Activated CD4-positive, CD25-positive, alpha-beta regulatory T cell (primary cell): ENCODE results near the gene PLA2G3.

Experiments
- DNase-seq, 4 experiments: peaks; one replicate each; lab custom pipeline; 2025; lab: John Stamatoyannopoulos, UW

PLA2G3 gene

GRCh38 chr22:31148488-31148887 is 8.2 kb upstream of the PLA2G3 start:
- DNase-seq = no peak

- DNase-seq = no peak
These were observed 3.9 kb upstream of the PLA2G3 start for GRCh38 chr22:31144223-31144622.

- DNase-seq = no peak
These were observed 3.2 kb upstream of the PLA2G3 start for GRCh38 chr22:31143537-31143936.

GRCh38 chr22:31143038-31143437 is 2.7 kb upstream of the PLA2G3 start:
- no peak for DNase-seq

GRCh38 chr22:31142285-31142684 is 2.0 kb upstream of the PLA2G3 start:
- DNase-seq = no peak

GRCh38 chr22:31141551-31141950 is 1.2 kb upstream of the PLA2G3 start:
- DNase-seq = no peak

GRCh38 chr22:31140746-31141145 is 438 bp upstream of the PLA2G3 start:
- no peak for DNase-seq

GRCh38 chr22:31139066-31139465 is 1.2 kb downstream of the PLA2G3 start:
- DNase-seq = no peak

GRCh38 chr22:31138126-31138525 is 2.2 kb downstream of the PLA2G3 start:
- no peak for DNase-seq

GRCh38 chr22:31137721-31138120 is 2.6 kb downstream of the PLA2G3 start:
- no peak for DNase-seq

- DNase-seq = no peak
These were observed 3.6 kb downstream of the PLA2G3 start for GRCh38 chr22:31136711-31137110.

GRCh38 chr22:31136155-31136554 is 4.2 kb downstream of the PLA2G3 start:
- DNase-seq = no peak

- no peak for DNase-seq
These were observed 4.6 kb downstream of the PLA2G3 start for GRCh38 chr22:31135706-31136105.

- DNase-seq = no peak
These were observed 5.6 kb downstream of the PLA2G3 start for GRCh38 chr22:31134688-31135087.

GRCh38 chr22:31133911-31134310 is 6.4 kb downstream of the PLA2G3 start:
- DNase-seq = no peak

- DNase-seq = no peak
These were observed 9.4 kb downstream of the PLA2G3 start for GRCh38 chr22:31130873-31131272.

GRCh38 chr22:31128156-31128555 is 12.2 kb downstream of the PLA2G3 start:
- no peak for DNase-seq

GRCh38 chr22:31127181-31127772 is 13.0 kb downstream of the PLA2G3 start:
- no peak for DNase-seq

GRCh38 chr22:31126869-31127175 is 13.5 kb downstream of the PLA2G3 start:
- no peak for DNase-seq

GRCh38 chr22:31126128-31126868 is 14.0 kb downstream of the PLA2G3 start:
- DNase-seq = no peak

- no peak for DNase-seq
These were observed 14.7 kb downstream of the PLA2G3 start for GRCh38 chr22:31125521-31126117.

GRCh38 chr22:31124811-31125465 is 15.4 kb downstream of the PLA2G3 start:
- DNase-seq = no peak

- no peak for DNase-seq
These were observed 16.0 kb downstream of the PLA2G3 start for GRCh38 chr22:31124290-31124689.
